Measurements from ENCODE around the gene EIF3D. TPM values are rescaled to one million over a fixed set of nuclear protein-coding genes. Genes with fewer than 3 reads are reported as not detected.
"Not testable (repeated sequence)": the region's sequence is repeated elsewhere in the genome, so short reads cannot be mapped to it uniquely, and the experiment has no call there.

Gene EIF3D
- total and polyA plus RNA-seq, 2 experiments from 2014 or later, result 148 to 381 TPM

DNA sequence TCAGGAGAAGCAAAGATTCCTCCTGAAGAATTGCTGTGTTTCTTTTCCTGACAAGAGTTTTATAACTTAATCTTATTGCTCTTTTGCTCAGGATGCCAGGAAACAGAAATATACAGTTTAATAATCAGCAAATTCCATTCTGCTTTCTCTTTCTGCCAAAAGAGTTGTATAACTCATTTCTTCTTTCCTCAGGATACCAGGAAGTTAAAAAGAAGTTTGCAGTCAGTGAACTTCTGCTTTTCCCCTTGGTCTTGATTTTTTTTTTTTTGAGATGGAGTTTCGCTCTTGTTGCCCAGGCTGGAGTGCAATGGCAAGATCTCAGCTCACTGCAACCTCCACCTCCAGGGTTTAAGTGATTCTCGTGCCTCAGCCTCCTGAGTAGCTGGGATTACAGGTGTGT, 9.1 kb downstream of the EIF3D start:
- not testable (repeated sequence) for H3K27me3 Mint-ChIP-seq (ENCODE audit: insufficient read depth, low read depth, poor library complexity); DNase-seq (ENCODE audit: low spot score); H3K4me1 Mint-ChIP-seq; H3K9me3 Mint-ChIP-seq; H3K4me3 ChIP-seq; H2AFZ ChIP-seq; H3K4me2 ChIP-seq; H3K4me1 ChIP-seq (ENCODE audit: insufficient read depth); H3K79me2 ChIP-seq (replicated peaks; ENCODE audit: insufficient read depth); ATAC-seq; H3K9me2 ChIP-seq (ENCODE audit: insufficient read depth); H3K27ac Mint-ChIP-seq; H3K27me3 ChIP-seq (ENCODE audit: insufficient read depth); H3K4me3 Mint-ChIP-seq; H3K27ac ChIP-seq (ENCODE audit: low read depth)
- Histone ChIP-seq H3K36me3 (ENCODE audit: insufficient read depth) (peaks cover 98% of the 10 kb centered on the region), H4K20me1 (replicated peaks; ENCODE audit: insufficient read depth) (peaks cover 11% of the 10 kb centered on the region; the same call in 1 of the 2 replicates), H3F3A (replicated peaks; ENCODE audit: low read depth) (peaks cover 17% of the 10 kb centered on the region; the same call in 1 of the 2 replicates)
- peaks cover 98% of the 10 kb centered on the region for H3K36me3 Mint-ChIP-seq (ENCODE audit: low read depth)

DNA sequence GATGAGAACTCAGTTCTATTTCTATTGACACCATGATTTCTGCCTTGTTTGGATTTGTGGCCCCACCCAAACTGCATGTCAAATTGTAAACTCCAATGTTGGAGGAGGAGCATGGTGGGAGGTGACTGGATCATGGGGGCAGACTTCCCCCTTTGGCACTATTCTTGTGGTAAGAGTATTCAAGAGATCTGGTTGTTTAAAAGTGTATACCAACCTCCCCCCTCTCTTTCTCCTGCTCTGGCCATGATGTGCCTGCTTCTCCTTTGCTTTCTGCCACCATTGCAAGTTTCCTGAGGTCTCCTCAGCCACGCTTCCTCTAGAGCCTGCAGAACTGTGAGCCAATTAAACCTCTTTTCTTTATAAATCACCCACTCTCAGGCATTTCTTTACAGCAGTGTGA, 14.2 kb downstream of the EIF3D start:
- DNase-seq (ENCODE audit: low spot score) (no peak), ATAC-seq (no peak)
- H3K4me1 ChIP-seq (ENCODE audit: insufficient read depth), result no peaks in the 10 kb centered on the region
- no peak overlapping the region for H3K4me3 ChIP-seq
- peaks cover 93% of the 10 kb centered on the region for H3K36me3 ChIP-seq (ENCODE audit: insufficient read depth)
- no peaks in the 10 kb centered on the region for H3K79me2 ChIP-seq (replicated peaks; ENCODE audit: insufficient read depth)
- H3K27ac ChIP-seq (ENCODE audit: low read depth), result no peak overlapping the region
- H3K4me2 ChIP-seq, result no peak overlapping the region
- H3K27me3 ChIP-seq (ENCODE audit: insufficient read depth), result no peaks in the 10 kb centered on the region
- H3K4me1 Mint-ChIP-seq, result no peaks in the 10 kb centered on the region
- H3K36me3 Mint-ChIP-seq (ENCODE audit: low read depth), result peaks cover 95% of the 10 kb centered on the region
- no peak overlapping the region for H2AFZ ChIP-seq
- peaks cover 2% of the 10 kb centered on the region for H4K20me1 ChIP-seq (replicated peaks; ENCODE audit: insufficient read depth)
- H3K27me3 Mint-ChIP-seq (ENCODE audit: insufficient read depth, low read depth, poor library complexity), result peaks cover 5% of the 10 kb centered on the region
- no peak overlapping the region for H3K27ac Mint-ChIP-seq
- no peaks in the 10 kb centered on the region for H3K9me2 ChIP-seq (ENCODE audit: insufficient read depth)
- peaks cover 30% of the 10 kb centered on the region for H3F3A ChIP-seq (replicated peaks; ENCODE audit: low read depth)
- no peak overlapping the region for H3K4me3 Mint-ChIP-seq
- no peaks in the 10 kb centered on the region for H3K9me3 Mint-ChIP-seq
- TF ChIP-seq NANOG (IDR thresholded peaks at IDR 0.05; ENCODE audit: borderline replicate concordance) (no peak), ZNF331 (CRISPR knock-in tag; IDR thresholded peaks at IDR 0.05; ENCODE audit: low read depth) (no peak), EZH2 (IDR thresholded peaks at IDR 0.05; ENCODE audit: low read depth, unreplicated experiment) (no peak), ZNF114 (CRISPR knock-in tag; IDR thresholded peaks at IDR 0.05) (no peak), CREB1 (CRISPR knock-in tag; IDR thresholded peaks at IDR 0.05; ENCODE audit: low read depth) (no peak), CTCF (conservative IDR thresholded peaks at IDR 0.05; ENCODE audit: low read depth in 2 of 2) (no peak), EZH2phosphoT487 (IDR thresholded peaks at IDR 0.05; ENCODE audit: unreplicated experiment) (no peak), REST (IDR thresholded peaks at IDR 0.05; ENCODE audit: unreplicated experiment) (no peak), JUNB (IDR thresholded peaks at IDR 0.05; ENCODE audit: unreplicated experiment) (no peak), STAT1 (IDR thresholded peaks at IDR 0.05; ENCODE audit: unreplicated experiment) (no peak), POLR2AphosphoS5 (IDR thresholded peaks at IDR 0.05; ENCODE audit: low read depth) (no peak)
- TF ChIP-seq, protein P1, sequence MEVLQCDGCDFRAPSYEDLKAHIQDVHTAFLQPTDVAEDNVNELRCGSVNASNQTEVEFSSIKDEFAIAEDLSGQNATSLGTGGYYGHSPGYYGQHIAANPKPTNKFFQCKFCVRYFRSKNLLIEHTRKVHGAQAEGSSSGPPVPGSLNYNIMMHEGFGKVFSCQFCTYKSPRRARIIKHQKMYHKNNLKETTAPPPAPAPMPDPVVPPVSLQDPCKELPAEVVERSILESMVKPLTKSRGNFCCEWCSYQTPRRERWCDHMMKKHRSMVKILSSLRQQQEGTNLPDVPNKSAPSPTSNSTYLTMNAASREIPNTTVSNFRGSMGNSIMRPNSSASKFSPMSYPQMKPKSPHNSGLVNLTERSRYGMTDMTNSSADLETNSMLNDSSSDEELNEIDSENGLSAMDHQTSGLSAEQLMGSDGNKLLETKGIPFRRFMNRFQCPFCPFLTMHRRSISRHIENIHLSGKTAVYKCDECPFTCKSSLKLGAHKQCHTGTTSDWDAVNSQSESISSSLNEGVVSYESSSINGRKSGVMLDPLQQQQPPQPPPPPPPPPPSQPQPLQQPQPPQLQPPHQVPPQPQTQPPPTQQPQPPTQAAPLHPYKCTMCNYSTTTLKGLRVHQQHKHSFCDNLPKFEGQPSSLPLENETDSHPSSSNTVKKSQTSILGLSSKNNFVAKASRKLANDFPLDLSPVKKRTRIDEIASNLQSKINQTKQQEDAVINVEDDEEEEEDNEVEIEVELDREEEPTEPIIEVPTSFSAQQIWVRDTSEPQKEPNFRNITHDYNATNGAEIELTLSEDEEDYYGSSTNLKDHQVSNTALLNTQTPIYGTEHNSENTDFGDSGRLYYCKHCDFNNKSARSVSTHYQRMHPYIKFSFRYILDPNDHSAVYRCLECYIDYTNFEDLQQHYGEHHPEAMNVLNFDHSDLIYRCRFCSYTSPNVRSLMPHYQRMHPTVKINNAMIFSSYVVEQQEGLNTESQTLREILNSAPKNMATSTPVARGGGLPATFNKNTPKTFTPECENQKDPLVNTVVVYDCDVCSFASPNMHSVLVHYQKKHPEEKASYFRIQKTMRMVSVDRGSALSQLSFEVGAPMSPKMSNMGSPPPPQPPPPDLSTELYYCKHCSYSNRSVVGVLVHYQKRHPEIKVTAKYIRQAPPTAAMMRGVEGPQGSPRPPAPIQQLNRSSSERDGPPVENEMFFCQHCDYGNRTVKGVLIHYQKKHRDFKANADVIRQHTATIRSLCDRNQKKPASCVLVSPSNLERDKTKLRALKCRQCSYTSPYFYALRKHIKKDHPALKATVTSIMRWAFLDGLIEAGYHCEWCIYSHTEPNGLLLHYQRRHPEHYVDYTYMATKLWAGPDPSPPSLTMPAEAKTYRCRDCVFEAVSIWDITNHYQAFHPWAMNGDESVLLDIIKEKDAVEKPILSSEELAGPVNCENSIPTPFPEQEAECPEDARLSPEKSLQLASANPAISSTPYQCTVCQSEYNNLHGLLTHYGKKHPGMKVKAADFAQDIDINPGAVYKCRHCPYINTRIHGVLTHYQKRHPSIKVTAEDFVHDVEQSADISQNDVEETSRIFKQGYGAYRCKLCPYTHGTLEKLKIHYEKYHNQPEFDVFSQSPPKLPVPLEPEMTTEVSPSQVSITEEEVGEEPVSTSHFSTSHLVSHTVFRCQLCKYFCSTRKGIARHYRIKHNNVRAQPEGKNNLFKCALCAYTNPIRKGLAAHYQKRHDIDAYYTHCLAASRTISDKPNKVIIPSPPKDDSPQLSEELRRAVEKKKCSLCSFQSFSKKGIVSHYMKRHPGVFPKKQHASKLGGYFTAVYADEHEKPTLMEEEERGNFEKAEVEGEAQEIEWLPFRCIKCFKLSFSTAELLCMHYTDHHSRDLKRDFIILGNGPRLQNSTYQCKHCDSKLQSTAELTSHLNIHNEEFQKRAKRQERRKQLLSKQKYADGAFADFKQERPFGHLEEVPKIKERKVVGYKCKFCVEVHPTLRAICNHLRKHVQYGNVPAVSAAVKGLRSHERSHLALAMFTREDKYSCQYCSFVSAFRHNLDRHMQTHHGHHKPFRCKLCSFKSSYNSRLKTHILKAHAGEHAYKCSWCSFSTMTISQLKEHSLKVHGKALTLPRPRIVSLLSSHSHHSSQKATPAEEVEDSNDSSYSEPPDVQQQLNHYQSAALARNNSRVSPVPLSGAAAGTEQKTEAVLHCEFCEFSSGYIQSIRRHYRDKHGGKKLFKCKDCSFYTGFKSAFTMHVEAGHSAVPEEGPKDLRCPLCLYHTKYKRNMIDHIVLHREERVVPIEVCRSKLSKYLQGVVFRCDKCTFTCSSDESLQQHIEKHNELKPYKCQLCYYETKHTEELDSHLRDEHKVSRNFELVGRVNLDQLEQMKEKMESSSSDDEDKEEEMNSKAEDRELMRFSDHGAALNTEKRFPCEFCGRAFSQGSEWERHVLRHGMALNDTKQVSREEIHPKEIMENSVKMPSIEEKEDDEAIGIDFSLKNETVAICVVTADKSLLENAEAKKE (CRISPR knock-in tag; IDR thresholded peaks at IDR 0.05), result no peak

All from GM23338 (cell line).